HG03045 (cell line): ENCODE results near the gene PAPPA.

Source experiments
- ATAC-seq: cut with Tn5 transposase; IDR thresholded peaks from one replicate; pipeline ENCODE4 v1.9.1; 2021; ENCODE audit warnings: mild to moderate bottlenecking, moderate library complexity; ENCODE audit not compliant: unreplicated experiment

Gene PAPPA

DNA sequence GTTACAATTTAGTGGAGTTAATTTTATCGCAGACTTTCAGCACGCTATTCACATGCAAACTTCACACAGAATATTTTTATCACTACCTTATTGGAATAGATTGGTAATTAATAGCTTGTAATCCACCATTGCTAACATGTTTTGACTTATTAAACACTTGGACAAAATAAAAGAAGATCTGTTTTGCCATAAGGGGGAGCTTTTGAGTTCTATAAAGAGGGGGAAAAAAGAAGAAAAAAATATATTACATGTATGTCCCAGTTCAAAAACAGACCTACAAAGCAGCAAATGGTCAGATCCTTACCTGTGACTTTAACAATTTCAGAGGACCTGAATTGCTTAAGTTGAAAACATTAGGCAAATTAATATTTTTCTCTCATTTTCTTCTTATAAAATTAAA lies 1.2 kb upstream of the PAPPA start:
- ATAC-seq: no peak

DNA sequence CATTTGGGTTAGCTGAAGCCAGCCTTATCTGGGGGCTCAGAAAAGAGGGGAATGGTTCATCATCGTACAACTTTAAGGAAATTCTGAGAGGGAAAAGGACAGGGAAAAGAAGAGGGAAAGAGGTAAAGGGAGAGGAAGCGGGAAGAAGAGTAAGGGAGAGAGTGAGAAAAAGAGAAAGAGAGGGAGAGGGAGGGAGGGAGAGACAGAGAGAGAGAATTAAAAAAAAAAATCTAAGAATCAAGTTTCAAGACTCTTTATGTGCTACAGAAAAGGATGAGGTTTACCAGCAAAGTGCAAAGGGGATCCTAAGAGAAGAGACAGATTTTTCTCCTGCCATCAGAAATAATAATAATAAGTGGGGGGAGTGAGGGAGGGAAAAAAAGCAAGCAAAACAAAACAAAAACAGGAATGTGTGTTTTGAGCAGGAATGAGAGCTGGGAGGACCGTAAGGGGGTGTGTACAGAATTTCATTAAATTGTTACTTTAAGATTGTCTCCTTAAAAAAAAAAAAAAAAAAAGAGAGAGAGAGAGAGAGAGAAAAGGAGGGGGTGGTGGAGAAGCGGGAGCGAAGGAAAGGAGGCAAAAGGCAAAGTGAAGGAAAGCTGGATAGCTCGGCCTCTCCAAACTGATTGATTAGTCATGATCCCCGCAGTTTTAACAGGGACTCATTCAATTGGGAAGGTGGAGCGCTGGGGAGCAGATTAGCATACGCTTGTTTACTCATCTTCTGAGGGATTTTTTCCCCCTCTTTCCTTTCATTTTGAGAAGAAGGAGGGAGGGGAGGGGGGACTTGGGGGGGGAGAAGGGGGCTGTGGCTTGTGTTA lies 438 bp upstream of the PAPPA start:
- ATAC-seq: no peak

DNA sequence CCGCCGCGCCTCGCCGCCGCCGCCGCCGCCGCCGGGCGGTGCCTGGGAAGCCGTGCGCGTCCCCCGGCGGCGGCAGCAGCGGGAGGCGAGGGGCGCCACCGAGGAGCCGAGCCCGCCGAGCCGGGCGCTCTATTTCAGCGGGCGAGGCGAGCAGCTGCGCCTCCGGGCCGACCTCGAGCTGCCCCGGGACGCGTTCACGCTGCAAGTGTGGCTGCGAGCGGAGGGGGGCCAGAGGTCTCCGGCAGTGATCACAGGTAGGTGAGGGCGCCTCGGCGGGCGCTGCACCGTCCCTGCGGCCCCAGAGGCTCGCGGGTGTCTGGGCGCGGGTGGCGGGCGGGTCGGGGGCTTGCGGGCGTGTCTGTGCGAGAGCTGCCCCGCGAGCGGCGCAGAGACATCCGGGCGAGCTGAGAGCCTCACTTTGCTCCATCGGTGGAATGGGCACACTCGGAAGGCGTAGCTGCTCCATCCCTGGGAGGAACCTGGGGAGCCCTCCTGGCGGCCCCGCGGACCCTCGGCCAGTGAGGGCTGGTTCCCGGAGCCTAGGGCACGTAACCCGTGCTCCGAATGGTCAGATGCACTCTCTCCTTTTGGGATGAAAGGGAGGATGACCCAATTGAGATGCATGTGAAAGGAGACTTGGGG lies 864 bp downstream of the PAPPA start:
- no peak for ATAC-seq

DNA sequence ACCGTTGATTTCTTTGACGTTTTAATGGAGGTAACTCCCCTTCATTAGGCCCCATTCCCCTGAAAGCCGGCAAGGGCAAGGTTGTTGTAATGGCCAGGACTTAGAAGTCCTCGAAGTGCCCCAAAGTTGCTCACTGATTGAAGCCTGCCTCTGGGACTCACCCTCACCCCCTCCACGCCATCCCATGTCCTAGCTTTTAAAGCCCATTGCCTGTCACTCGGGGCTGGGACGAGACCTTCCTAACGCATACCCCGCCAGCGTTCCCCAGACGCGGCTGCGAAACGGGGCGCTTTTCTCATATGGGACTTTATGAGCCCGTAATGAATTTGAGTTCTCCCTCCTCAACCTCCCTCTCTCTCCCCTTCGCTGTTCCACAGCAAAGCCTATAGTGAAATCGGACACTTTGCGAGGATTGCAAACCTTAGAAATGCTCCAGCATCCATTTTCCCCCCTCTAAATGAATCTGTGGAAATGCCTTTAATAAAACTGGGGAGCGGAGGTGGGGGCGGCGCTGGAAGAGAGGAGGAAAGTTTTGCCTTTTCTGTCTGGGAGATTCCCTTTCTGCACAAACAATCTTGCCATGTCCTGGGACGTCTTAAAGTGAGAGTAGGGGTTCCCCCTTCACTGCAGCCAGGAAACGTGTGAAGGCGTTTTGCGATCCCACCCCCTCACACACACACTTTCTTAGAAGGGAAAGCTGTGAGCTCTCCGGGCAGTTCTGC lies 1.5 kb downstream of the PAPPA start:
- no peak for ATAC-seq

DNA sequence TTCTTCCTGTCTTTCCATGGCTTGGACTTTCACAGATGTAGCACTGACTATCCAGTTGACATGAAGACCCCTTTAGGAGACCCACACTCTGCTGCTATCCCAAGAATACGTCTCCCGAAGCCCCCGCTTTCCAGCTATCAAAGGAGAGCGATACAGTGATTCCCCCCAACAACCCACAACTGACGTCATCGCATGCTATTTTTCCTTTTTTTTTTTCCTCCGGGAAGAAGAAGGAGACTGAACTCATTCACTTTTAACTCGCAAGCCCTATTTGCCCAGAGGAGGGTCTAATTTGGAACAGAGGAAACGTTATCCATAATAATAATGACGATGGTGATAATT lies 2.1 kb downstream of the PAPPA start:
- no peak for ATAC-seq

DNA sequence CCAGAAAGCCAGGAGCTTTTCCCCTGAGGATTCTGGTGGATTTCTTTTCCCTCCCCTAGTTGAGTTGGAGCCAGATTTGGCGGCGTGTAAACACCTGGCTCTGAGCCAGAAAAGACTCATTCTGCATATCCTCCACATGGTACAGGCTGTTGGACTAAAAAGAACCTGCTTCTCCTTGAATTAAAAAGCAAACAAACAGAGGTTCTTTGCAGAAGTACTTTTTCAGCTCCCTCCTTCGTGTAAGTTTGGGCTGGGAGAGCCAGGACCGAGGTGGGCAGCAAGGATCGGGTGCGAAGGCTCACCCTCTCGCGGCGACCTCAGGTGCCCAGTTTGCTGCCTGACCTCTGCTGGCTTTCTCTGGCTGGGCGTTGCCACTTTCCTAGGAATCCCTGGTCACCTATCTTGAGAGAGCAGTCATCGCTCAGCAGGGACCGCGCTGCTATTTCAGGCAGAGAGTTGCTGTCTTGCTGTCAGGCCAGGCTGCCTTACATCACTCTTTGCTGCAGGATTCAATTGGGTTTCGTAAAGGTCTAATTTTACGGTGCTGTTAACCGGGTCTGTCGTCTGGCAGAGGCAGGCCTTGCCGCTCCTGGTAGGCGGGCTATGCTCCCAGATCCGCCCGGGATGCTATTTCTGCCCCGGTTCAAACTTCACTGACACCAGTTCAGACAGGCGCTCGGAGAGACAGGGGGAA lies 3.2 kb downstream of the PAPPA start:
- ATAC-seq: no peak

DNA sequence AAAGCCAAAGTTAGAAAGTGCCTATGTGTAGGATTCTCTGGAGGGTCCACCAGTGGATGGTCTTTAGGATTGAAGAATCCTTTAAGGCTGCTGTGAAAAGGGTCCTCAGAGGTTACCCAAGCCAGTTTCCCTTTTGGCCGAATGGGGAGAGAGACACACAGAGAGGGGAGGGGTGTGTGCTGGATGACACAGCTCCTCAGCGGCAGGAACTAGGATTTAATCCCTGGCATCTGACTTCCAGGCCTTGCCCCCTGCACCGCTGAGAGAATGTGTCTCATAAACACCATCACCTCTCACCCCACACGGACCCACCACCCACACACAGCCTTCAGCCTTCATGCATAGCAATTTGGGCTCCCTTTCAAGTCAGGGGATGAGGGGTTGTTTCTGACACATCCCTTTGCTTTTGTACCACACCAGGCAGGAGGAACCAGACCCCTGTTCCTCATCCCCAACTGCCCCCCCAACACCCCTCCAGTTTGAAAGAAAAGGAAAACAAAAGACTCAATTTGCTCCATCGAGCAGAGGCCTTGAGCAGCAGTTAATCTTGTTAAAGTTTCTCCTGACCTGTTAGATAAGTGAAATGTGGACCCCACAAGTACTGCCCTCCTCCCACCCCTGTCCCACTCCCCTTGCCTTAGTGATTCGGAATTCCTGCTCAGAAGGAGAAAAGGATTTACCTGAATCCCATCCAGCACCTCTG lies 4.0 kb downstream of the PAPPA start:
- ATAC-seq: no peak

DNA sequence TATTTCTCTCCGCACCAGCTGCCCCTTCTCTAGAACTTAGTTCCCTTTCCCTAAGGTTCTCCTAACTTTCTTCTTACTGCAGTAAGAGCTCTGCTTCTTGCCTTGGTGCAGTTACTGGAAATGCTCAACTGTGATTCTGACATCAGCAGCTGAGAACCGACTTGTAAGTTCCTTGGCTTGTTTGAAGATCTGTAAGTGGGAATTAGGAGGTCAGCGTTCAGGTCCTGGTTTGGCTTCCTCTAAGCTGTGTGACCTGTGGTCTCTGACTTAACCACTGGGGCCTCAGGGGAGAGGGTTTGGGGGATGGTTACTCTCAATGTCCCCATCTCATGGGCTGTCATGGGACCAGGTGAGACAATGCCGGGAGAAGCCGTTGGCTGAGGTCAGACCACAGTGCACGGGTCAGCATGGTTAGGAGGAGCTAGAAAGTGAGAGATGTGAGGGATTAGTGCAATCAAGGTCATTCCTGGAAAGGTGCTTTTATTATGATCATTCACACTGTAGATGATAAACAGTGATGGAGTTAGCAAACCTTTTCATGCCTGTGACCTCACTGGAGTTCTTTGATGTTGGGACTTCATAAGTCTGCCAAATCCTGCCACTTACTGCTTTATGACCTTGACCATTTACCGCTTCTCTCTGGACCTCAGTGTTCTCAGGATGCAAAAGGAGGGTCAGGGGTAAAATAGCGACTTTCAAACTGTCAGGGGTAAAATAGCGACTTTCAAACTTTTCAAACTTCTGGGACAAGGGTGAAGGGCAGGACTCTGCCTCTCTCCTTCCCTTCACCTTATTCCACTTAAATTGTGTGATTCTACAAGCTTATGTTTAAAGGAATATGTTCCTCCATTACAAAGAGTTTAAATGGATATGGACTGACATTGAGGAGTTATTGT lies 7.3 kb downstream of the PAPPA start:
- ATAC-seq: no peak

DNA sequence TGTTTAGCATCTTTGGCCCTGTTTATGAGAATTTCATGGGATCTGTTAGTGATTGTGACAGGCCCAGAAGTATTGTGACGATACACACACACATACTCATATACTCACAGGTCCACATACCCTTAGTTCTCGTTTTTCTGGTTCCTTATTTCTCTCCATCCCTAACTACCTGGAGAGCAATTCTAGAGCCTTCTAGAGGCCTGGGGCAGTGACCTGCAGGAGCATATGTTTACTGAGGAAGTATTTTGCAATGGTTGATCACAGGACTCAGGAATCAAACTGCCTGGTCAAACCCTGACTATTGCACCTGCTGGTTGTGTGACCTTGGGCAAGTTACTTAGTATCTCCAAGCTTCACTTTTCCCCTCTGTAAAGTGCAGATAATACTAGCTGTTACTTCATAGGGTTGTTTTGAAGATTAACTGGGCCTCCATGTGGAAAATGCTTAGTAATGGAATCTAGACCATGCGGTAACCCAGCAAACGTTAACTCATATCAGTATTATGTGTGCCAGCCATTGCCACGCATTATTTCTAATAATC lies 8.7 kb downstream of the PAPPA start:
- no peak for ATAC-seq

DNA sequence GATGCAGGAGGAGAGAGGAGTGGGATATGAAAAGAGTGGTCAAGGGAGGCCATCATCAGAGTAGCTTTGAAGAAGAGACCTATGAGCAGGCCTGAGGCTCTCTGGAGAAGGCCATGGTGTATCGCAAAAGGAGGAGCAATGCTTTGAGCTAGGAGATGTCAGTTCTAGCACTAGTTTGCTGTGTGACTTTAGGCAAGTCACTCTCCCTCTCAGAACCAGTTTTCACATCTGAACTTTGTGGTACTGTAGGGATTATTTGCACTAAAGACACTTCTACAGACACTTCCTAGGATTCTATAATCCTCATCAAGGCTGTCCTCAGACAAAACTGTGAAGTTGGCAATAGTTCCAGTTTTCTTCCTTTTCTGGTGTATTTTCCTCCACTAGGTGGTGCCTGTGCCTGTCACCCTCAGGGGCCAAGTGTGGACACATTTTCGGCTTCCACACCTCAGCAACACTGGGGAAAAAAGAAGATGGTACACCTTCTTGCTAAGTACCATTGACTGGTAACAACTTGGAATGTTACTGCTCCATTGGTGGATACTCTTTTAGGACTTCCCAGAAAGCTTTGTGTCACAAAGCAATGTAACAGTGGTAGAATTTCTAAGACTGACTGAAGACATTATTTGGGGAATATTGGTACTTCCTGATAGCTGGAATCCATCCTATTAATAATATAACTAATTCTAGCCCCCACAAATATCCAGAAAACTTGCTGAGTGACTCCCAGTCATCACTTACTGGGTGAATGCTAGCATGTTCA lies 9.9 kb downstream of the PAPPA start:
- no peak for ATAC-seq

DNA sequence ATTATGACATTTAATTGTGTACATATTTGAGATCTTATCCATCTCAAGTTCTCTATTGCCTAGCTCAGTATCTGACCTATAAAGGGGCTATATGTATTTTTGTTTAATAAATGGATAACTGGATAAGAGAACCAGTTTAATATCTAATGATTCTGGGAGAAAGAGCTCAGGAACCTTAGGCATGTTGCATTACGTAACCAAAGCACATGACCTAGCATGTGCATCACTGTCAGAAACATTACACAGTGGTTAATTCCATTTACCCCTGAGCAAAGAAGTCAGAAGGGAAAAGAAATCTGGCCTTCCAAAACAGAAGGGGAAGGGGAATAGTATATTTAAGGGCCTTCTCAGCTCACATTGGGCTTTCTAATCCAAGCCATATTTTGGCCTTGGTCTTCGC lies 12.3 kb downstream of the PAPPA start:
- no peak for ATAC-seq

DNA sequence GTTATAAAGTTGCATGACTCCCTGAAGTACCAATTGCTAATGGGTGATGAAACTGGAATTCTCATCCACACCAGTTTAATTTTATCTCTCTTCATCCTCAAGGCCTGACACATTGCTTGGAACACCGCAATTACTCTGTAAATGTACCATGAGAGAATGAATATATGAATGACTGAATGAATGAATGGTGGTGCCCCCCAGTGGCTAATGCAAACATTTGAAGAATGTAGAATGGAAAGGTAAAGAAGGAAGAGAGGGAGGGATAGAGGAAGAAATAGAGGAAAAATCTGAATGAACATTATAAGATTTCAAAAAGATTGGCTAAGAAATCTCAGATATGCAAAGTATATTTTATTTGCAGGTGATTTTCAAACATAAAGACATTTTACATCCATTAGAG lies 13.1 kb downstream of the PAPPA start:
- ATAC-seq: no peak

DNA sequence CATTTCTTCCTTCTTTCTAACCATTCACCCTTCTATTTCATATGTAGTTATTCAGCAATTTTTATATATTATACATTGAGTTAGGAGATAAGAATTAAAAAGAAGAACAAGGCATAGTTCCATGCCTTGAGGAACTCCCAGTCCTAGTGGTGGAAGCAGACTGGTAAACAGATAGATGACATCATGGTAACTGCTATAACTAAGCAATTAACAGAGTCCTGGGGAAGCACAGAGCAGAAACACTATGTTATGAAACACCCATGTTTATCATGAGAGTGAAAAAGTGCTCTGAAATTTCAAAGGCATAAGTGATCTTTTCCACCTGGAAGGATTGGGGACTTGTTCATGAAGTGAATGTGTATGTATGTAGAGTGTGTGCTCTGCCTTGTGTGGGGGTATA lies 14.6 kb downstream of the PAPPA start:
- no peak for ATAC-seq

DNA sequence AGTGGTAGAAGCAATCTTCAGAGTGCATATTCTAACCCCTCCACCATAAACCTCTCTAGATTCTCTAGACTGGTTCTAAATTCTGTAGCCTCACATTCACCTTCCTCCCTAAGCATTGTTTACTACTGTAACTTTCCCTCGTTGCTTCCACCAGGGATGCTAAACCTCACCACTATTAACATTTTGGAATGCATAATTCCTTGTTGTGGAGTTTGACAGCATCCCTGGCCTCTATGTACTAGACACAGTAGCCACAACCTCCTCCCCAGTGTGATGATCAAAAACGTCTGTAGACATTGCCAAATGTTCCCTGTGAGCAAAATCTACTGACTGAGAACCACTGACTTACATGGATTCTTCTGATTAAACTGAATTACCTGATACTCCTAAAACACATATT lies 18.6 kb downstream of the PAPPA start:
- ATAC-seq: no peak

DNA sequence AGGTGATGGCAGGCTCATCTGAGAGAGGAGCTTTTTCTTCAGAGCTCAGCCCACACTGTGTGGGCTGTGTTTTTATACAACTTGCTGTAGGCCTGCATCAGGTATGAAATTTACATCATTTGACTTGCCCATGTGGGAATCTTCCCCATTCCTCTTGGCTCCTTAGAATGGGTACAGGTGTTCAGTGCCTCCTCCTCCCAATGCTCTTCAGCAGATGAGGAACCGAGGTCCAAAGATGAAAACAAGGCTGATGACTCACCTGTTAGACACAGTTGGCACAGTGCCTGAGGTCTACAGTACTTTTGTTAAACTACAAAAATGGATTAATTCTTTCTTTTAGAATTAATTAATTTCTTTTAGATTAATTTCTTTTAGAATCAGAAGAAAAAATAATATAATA lies 20.8 kb downstream of the PAPPA start:
- no peak for ATAC-seq

DNA sequence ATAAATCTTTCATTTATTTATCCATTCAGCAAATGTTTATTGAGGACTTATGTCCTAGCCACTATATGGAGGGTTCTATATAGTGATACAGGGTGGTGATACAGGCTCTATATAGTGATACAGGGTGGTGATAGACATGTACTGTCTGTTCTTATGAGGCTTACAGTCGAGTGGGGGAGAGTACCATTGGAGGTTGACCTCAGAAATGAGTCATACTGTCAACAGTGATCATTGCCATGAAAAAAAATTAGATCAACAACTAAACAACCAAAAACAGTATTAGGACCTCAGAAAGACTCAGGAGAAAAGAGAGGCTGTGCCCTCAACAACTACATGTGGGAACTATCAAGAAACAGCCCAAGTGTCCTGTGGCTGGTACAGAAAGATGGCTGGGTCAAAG lies 22.0 kb downstream of the PAPPA start:
- ATAC-seq: no peak

DNA sequence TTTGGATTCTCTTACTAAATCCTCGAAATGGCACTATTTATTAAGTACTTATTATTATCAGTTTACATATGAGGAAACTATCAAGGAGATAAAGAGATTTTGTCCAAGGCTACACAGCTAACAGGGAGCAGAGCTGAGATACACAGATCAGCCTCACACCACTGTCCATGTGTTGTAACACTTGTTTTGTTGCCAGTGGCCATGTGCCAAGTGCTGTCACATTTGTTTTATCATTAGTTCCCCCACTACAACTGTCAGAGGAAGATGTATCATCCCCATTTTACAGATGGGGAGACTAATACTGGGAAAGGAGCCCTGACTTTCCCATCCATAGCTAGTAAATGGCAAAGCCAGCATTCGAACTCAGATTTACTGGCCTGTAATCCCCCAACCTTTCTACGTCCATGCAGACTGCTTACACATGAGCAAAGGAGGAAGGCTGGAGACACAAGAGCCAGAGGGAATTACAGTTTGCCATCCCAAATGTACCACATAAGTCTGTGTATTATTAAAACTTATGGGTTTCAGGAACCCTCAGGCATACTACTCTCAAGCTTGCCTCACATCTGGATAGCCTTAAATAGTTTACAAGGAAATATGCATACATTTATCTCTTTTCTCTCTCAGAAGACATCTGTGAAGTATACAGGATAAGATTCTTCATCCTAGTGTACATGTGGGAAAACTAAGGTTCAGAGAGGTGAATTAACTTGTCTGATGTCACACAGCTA lies 25.1 kb downstream of the PAPPA start:
- no peak for ATAC-seq

DNA sequence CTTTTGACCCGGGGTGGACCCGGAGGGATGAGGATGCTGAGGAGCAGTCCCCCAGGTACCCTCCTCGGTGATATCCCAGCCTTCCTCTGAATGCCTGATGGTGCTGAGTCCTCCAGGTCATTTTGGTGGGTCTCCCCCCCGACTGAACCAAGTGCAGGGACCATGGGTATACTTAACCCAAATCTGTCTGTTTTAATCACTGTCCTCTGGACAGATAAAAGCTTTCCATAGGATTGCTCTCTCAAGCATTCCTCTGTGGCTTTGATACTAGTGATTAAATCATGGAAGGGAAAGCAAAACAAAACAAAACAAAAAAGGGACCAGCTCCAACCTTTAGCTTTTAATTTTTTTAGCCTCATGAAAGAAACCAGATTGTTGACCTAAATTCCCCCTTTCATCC lies 26.0 kb downstream of the PAPPA start:
- no peak for ATAC-seq
